Body of pancreas (tissue), 4 donors: Measurements from ENCODE around the gene VPS35L. TPM values are rescaled to one million over a fixed set of nuclear protein-coding genes. Genes with fewer than 3 reads are reported as not detected.
A peak's percentile ranks its signal among the peaks of the same experiment; 100 is the strongest.

Source experiments
- ATAC-seq: fragments of 150-250 bp; one replicate; pipeline ENCODE4 v1.9.1; 2016
- DNase-seq, 4 donors: peaks; one replicate each; pipeline ENCODE4 v3.0.0-alpha.2; 2019
- H3K27ac ChIP-seq, 4 donors: fragments of 200-600 bp; sonication (generic); 1 replicate in 3 of 4; 2 replicates in 1 of 4; pipeline versions ENCODE4 v1.5.1 to v1.6.1; 2016 to 2019; ENCODE audit warnings: mild to moderate bottlenecking in 1 of 4, mixed read lengths in 1 of 4, moderate library complexity in 1 of 4
- H3K27me3 ChIP-seq, 2 donors: fragments of 200-600 bp; sonication (generic); one replicate each; pipeline ENCODE4 v1.6.0; 2016; ENCODE audit warnings: mild to moderate bottlenecking in 1 of 2
- H3K36me3 ChIP-seq, 2 donors: fragments of 200-600 bp; sonication (generic); replicated peaks in 1 of 2; 2 replicates each; pipeline ENCODE4 v1.5.1; 2016; ENCODE audit warnings: low read depth in 2 of 2; ENCODE audit not compliant: insufficient read depth in 1 of 2
- H3K4me1 ChIP-seq: fragments of 200-600 bp; sonication (generic); one replicate; pipeline ENCODE4 v1.6.0; 2016
- H3K4me3 ChIP-seq, 2 donors: fragments of 200-600 bp; sonication (generic); 1 replicate in 1 of 2; 2 replicates in 1 of 2; pipeline ENCODE4 v1.5.1; 2016 to 2019
- H3K9me3 ChIP-seq, 3 donors: fragments of 200-600 bp; sonication (generic); 1 replicate in 2 of 3; 2 replicates in 1 of 3; pipeline ENCODE4 v1.5.1; 2016
- POLR2A ChIP-seq, 3 donors: fragments of 450-650 bp; IDR thresholded peaks; one replicate each; pipeline ENCODE4 v1.6.1; 2016; ENCODE audit warnings: antibody characterized with exemption in 3 of 3, mild to moderate bottlenecking in 2 of 3
- WGBS, 2 donors: methylation state at CpG; one replicate each; pipeline ENCODE4 v1.1.5; 2017; 5-methylcytosine and 5-hydroxymethylcytosine counted together
- intact Hi-C: fragments of 100-400 bp; cut with DNase I; formaldehyde crosslinking; loops from one replicate; pipeline ENCODE4 v1.15.1; 2023
- total RNA-seq, 2 donors: library from RNA; depleted of rRNA; stranded (reverse); fragments of >200 nt; gene quantifications; one replicate each; pipeline ENCODE4 v1.1.0, GENCODE V29; 2016
- TF ChIP-seq, protein P1 (sequence below), 7 experiments: fragments of 450-650 bp in 4 of 7; fragments of 200-600 bp in 3 of 7; sonication (generic) in 3 of 7; IDR thresholded peaks; one replicate each; pipeline ENCODE4 v1.5.1; 2016 to 2019; ENCODE audit warnings: antibody characterized with exemption in 7 of 7

VPS35L gene
- total RNA-seq, 2 donors from 2014 or later, result 25.4 to 31.6 TPM

DNA sequence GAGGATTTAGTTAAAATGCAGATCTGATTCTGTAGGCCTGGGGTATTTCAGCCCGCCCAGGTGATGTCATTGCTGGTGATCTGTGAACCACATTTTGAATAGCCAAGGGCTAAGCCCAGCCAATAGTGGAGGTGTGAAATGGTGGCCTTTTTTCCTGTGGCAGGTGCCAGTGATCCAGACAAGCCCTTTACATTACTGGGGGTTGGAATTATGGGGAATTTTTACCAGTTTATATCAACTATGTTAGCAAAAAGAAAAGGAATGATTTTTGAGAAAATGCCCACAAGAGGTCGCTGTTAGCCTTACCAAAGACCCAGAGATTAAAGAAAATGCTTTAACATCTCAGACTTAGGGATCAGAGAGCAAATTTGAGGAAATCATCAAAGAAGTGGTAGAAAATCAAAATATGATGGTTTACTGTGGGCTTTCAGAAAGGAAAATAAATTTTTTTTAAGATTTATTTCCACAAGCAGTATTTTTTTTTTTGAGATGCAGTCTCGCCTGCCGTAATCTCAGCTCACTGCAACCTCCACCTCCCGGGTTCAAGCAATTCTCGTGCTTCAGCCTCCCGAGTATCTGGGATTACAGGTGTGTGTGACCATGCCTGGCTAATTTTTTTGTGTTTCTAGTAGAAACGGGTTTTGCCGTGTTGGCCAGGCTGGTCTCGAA lies 3.9 kb downstream of the VPS35L start:
- Histone ChIP-seq H3K9me3 (no peaks in the 10 kb centered on the region), H3K27ac (no peak overlapping the region), H3K4me3 (no peak overlapping the region), H3K36me3 (no peaks in the 10 kb centered on the region), H3K4me1 (peaks cover 6% of the 10 kb centered on the region), H3K27me3 (no peaks in the 10 kb centered on the region)
- WGBS, 2 donors, result 73 to 74% methylated on average over 10 of the region's 10 CpGs
- DNase-seq (no peak), ATAC-seq (no peak)
- TF ChIP-seq POLR2A (IDR thresholded peaks at IDR 0.05), result no peak
- TF ChIP-seq, protein P1, sequence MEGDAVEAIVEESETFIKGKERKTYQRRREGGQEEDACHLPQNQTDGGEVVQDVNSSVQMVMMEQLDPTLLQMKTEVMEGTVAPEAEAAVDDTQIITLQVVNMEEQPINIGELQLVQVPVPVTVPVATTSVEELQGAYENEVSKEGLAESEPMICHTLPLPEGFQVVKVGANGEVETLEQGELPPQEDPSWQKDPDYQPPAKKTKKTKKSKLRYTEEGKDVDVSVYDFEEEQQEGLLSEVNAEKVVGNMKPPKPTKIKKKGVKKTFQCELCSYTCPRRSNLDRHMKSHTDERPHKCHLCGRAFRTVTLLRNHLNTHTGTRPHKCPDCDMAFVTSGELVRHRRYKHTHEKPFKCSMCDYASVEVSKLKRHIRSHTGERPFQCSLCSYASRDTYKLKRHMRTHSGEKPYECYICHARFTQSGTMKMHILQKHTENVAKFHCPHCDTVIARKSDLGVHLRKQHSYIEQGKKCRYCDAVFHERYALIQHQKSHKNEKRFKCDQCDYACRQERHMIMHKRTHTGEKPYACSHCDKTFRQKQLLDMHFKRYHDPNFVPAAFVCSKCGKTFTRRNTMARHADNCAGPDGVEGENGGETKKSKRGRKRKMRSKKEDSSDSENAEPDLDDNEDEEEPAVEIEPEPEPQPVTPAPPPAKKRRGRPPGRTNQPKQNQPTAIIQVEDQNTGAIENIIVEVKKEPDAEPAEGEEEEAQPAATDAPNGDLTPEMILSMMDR (IDR thresholded peaks at IDR 0.05), result peak; percentile 51 to 75 (median 61)
- intact Hi-C loops, result no loop called here

DNA sequence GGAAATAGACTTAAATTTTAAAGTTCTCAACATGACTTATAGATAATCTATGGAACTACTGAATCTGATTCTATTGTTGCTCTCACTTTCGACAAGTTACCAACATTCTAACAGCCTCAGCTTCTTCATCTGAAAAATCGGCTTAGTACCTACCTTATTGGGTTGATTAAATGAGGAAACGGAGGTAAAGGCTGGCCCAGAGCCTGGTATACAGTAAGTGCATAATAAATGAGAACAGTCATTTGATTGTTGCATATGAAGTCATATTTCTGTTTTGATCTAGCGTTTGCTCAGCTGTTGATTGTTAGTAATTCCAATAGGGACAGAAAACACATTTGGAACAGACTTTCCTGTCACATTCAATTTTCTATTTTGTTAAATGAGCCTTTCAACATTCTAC lies 4.6 kb downstream of the VPS35L start:
- Histone ChIP-seq H3K4me1 (peaks cover 6% of the 10 kb centered on the region), H3K27me3 (no peaks in the 10 kb centered on the region), H3K9me3 (no peaks in the 10 kb centered on the region), H3K27ac (no peak overlapping the region), H3K36me3 (no peaks in the 10 kb centered on the region), H3K4me3 (no peak overlapping the region)
- ATAC-seq (no peak), DNase-seq (no peak)
- intact Hi-C loops, result no loop called here
- 84 to 89% methylated on average over 4 of the region's 4 CpGs for WGBS, 2 donors
- TF ChIP-seq POLR2A (IDR thresholded peaks at IDR 0.05), result no peak
- TF ChIP-seq, protein P1 (IDR thresholded peaks at IDR 0.05), result no peak

DNA sequence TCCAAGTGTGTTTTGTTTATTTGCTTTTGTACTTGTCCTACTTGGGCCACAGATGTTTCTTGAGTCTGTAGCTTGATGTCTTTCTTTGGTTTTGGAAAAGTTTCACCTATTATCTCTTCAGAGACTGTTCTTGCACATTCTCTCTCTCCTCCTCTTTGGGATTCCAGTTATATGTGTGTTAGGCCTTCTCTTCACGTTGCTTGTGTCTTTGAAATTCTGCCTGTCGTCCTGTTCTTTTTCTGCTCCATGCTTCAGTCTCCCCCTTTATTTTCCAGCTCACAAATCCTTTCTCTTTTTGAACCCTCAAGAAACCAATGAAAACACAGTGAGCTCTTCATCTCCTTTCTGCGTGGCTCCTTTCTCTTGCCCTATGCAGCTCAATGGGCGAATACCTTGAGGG lies 7.9 kb downstream of the VPS35L start:
- intact Hi-C loops, result no loop called here

DNA sequence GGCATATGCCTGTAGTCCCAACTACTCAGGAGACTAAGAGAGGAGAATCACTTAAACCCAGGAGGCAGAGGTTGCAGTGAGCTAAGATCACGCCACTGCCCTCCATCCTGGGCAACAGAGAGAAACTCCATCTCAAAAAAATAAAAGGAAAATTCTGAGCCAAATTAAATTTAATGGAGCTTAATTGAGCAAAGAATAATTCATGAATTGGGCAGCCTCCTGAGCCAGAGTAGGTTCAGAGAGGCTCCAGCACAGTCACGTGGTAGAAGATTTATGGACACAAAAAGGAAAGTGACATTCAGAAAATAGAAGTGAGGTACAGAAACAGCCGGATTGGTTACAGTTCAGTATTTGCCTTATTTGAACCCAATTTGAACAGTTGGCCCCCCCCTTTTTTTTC lies 10.9 kb downstream of the VPS35L start:
- H3K4me1 ChIP-seq, result no peaks in the 10 kb centered on the region
- WGBS, 2 donors, result 90 to 92% methylated on average over 3 of the region's 3 CpGs
- H3K9me3 ChIP-seq, result no peaks in the 10 kb centered on the region
- H3K27ac ChIP-seq, result no peak overlapping the region
- H3K36me3 ChIP-seq, result peaks cover 0 to 6% of the 10 kb centered on the region in 2 donors
- no peak for DNase-seq
- TF ChIP-seq POLR2A (IDR thresholded peaks at IDR 0.05), result no peak
- no peak overlapping the region for H3K4me3 ChIP-seq
- ATAC-seq, result no peak
- intact Hi-C loops, result no loop called here
- H3K27me3 ChIP-seq, result no peaks in the 10 kb centered on the region

More for the DNA sequence above, 7.9 kb downstream of the VPS35L start:
- TF ChIP-seq, protein P1 (IDR thresholded peaks at IDR 0.05), result no peak
- TF ChIP-seq POLR2A (IDR thresholded peaks at IDR 0.05), result no peak
- H3K4me1 ChIP-seq, result no peaks in the 10 kb centered on the region
- ATAC-seq, result no peak
- no peak overlapping the region for H3K4me3 ChIP-seq
- no peak overlapping the region for H3K27ac ChIP-seq
- H3K9me3 ChIP-seq, result no peaks in the 10 kb centered on the region
- H3K36me3 ChIP-seq, result peaks cover 0 to 6% of the 10 kb centered on the region in 2 donors
- WGBS, 2 donors, result 87 to 90% methylated on average over 4 of the region's 4 CpGs
- DNase-seq, result no peak
- H3K27me3 ChIP-seq, result no peaks in the 10 kb centered on the region

DNA sequence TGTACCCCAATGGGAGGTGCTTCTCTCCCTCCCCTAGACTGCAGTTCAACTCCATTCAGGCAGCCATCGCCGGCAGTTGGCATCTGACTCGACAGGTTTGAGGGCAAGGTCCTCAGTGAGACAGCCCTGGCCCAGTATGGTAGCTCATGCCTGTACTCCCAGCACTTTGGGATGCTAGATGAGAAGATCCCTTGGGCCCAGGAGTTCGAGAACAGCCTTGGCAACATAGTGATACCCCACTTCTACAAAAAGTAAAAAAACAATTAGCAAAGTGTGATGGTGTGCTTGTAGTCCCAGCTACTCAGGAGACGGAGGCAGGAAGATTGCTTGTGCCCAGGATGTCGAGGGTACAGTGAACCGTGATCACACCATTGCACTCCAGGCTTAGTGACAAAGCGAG lies 12.1 kb downstream of the VPS35L start:
- Histone ChIP-seq H3K9me3 (no peaks in the 10 kb centered on the region), H3K36me3 (peaks cover 0 to 8% of the 10 kb centered on the region in 2 donors), H3K4me1 (no peaks in the 10 kb centered on the region), H3K27me3 (no peaks in the 10 kb centered on the region), H3K4me3 (no peak overlapping the region), H3K27ac (no peak overlapping the region)
- no peak for ATAC-seq
- DNase-seq, result no peak
- no peak for TF ChIP-seq POLR2A (IDR thresholded peaks at IDR 0.05)
- TF ChIP-seq, protein P1 (IDR thresholded peaks at IDR 0.05), result no peak
- intact Hi-C loops, result no loop called here
- WGBS, 2 donors, result 85 to 86% methylated on average over 8 of the region's 8 CpGs
